ENCODE measurements around the gene HGS. TPM values are rescaled to one million over a fixed set of nuclear protein-coding genes. Genes with fewer than 3 reads are reported as not detected.

Gene HGS
- total RNA-seq, 2 experiments from 2014 or later, result 96.9 to 111 TPM

GRCh38 chr17:81690066-81690465 lies 6.3 kb downstream of the HGS start:
- intact Hi-C loops (cut with micrococcal nuclease), result no loop called here
- no peaks in the 10 kb centered on the region for H3K9me3 Mint-ChIP-seq
- no peak for DNase-seq
- H3K27me3 Mint-ChIP-seq, result no peaks in the 10 kb centered on the region
- ChIA-PET POLR2A (interaction anchor here (1.9 kb wide), 1 partner anchor 13 kb away, joined by 8 read pairs; the partner anchor contains the start of gene MRPL12), CTCF (no interaction called here)
- H3K4me1 Mint-ChIP-seq (ENCODE audit: low read depth), result peaks cover 14% of the 10 kb centered on the region
- no peak overlapping the region for H3K4me3 Mint-ChIP-seq
- peaks cover 48% of the 10 kb centered on the region for H3K36me3 Mint-ChIP-seq
- H3K27ac Mint-ChIP-seq, result no peak overlapping the region

- no peak overlapping the region for H3K27ac Mint-ChIP-seq
- H3K9me3 Mint-ChIP-seq, result no peaks in the 10 kb centered on the region
- no peak overlapping the region for H3K4me3 Mint-ChIP-seq
- POLR2A ChIA-PET, result interaction anchor here (1.9 kb wide), 1 partner anchor 12 kb away, joined by 8 read pairs; the partner anchor contains the start of gene MRPL12
- H3K36me3 Mint-ChIP-seq, result peaks cover 46% of the 10 kb centered on the region
- CTCF ChIA-PET, result no interaction called here
- intact Hi-C loops (cut with micrococcal nuclease), result no loop called here
- H3K4me1 Mint-ChIP-seq (ENCODE audit: low read depth), result peaks cover 10% of the 10 kb centered on the region
- DNase-seq, result no peak
- no peaks in the 10 kb centered on the region for H3K27me3 Mint-ChIP-seq
Measured at GRCh38 chr17:81690549-81690948, 6.7 kb downstream of the HGS start.

- Mint-ChIP-seq H3K4me1 (ENCODE audit: low read depth) (peaks cover 5% of the 10 kb centered on the region), H3K36me3 (peaks cover 45% of the 10 kb centered on the region), H3K4me3 (no peak overlapping the region), H3K27ac (no peak overlapping the region), H3K27me3 (no peaks in the 10 kb centered on the region), H3K9me3 (no peaks in the 10 kb centered on the region)
- CTCF ChIA-PET, result no interaction called here
- intact Hi-C loops (cut with micrococcal nuclease), result no loop called here
- DNase-seq, result no peak
- POLR2A ChIA-PET, result no interaction called here
Measured at GRCh38 chr17:81691196-81691595, 7.4 kb downstream of the HGS start.

- H3K27me3 Mint-ChIP-seq, result no peaks in the 10 kb centered on the region
- H3K4me3 Mint-ChIP-seq, result no peak overlapping the region
- DNase-seq, result no peak
- no peaks in the 10 kb centered on the region for H3K9me3 Mint-ChIP-seq
- peaks cover 42% of the 10 kb centered on the region for H3K36me3 Mint-ChIP-seq
- intact Hi-C loops (cut with micrococcal nuclease), result no loop called here
- CTCF ChIA-PET, result interaction anchor here (1.7 kb wide), 1 partner anchor 15 kb away, joined by 4 read pairs; no protein-coding TSS in a partner anchor
- peaks cover 3% of the 10 kb centered on the region for H3K4me1 Mint-ChIP-seq (ENCODE audit: low read depth)
- POLR2A ChIA-PET, result no interaction called here
- H3K27ac Mint-ChIP-seq, result no peak overlapping the region
Measured at GRCh38 chr17:81691608-81692007, 7.8 kb downstream of the HGS start.

- Mint-ChIP-seq H3K36me3 (peaks cover 35% of the 10 kb centered on the region), H3K27ac (no peak overlapping the region), H3K9me3 (no peaks in the 10 kb centered on the region), H3K27me3 (no peaks in the 10 kb centered on the region), H3K4me3 (no peak overlapping the region), H3K4me1 (ENCODE audit: low read depth) (peaks cover 3% of the 10 kb centered on the region)
- CTCF ChIA-PET, result interaction anchor here (1.7 kb wide), 1 partner anchor 18 kb away, joined by 4 read pairs; no protein-coding TSS in a partner anchor
- intact Hi-C loops (cut with micrococcal nuclease), result no loop called here
- POLR2A ChIA-PET, result interaction anchor here (1.3 to 1.8 kb wide), 2 partner anchors 8 to 10 kb away, joined by 3 to 7 read pairs; partner anchors contain the start of gene MRPL12
- DNase-seq, result no peak
Measured at GRCh38 chr17:81693509-81694210, 9.8 kb downstream of the HGS start.

- peaks cover 5% of the 10 kb centered on the region for H3K4me1 Mint-ChIP-seq (ENCODE audit: low read depth)
- intact Hi-C loops (cut with micrococcal nuclease), result no loop called here
- peaks cover 29% of the 10 kb centered on the region for H3K36me3 Mint-ChIP-seq
- ChIA-PET CTCF (no interaction called here), POLR2A (no interaction called here)
- no peak for DNase-seq
- H3K9me3 Mint-ChIP-seq, result no peaks in the 10 kb centered on the region
- no peak overlapping the region for H3K4me3 Mint-ChIP-seq
- no peaks in the 10 kb centered on the region for H3K27me3 Mint-ChIP-seq
- H3K27ac Mint-ChIP-seq, result no peak overlapping the region
Measured at GRCh38 chr17:81694810-81695209, 11.0 kb downstream of the HGS start.

- Mint-ChIP-seq H3K9me3 (no peaks in the 10 kb centered on the region), H3K27me3 (no peaks in the 10 kb centered on the region), H3K4me3 (no peak overlapping the region), H3K4me1 (ENCODE audit: low read depth) (peaks cover 5% of the 10 kb centered on the region), H3K27ac (no peak overlapping the region), H3K36me3 (peaks cover 25% of the 10 kb centered on the region)
- intact Hi-C loops (cut with micrococcal nuclease), result no loop called here
- ChIA-PET POLR2A (interaction anchor here (1.5 kb wide), 1 partner anchor 11 kb away, joined by 5 read pairs; no protein-coding TSS in a partner anchor), CTCF (interaction anchor here (1.0 kb wide), 1 partner anchor 9 kb away, joined by 3 read pairs; no protein-coding TSS in a partner anchor)
- DNase-seq, result no peak
Measured at GRCh38 chr17:81695211-81695610, 11.4 kb downstream of the HGS start.

- POLR2A ChIA-PET, result interaction anchor here (1.5 kb wide), 1 partner anchor 11 kb away, joined by 5 read pairs; no protein-coding TSS in a partner anchor
- peaks cover 25% of the 10 kb centered on the region for H3K36me3 Mint-ChIP-seq
Measured at GRCh38 chr17:81695801-81696200, 12.0 kb downstream of the HGS start.

GRCh38 chr17:81696218-81696941 lies 12.6 kb downstream of the HGS start:
- H3K4me1 Mint-ChIP-seq (ENCODE audit: low read depth), result peaks cover 13% of the 10 kb centered on the region
- no peak overlapping the region for H3K27ac Mint-ChIP-seq
- peaks cover 23% of the 10 kb centered on the region for H3K36me3 Mint-ChIP-seq
- no peak for DNase-seq
- H3K4me3 Mint-ChIP-seq, result no peak overlapping the region
- ChIA-PET POLR2A (interaction anchor here (1.5 kb wide), 1 partner anchor 12 kb away, joined by 5 read pairs; no protein-coding TSS in a partner anchor), CTCF (interaction anchor here (1.0 kb wide), 1 partner anchor 10 kb away, joined by 3 read pairs; no protein-coding TSS in a partner anchor)
- H3K27me3 Mint-ChIP-seq, result no peaks in the 10 kb centered on the region
- intact Hi-C loops (cut with micrococcal nuclease), result no loop called here
- no peaks in the 10 kb centered on the region for H3K9me3 Mint-ChIP-seq

More at GRCh38 chr17:81695801-81696200, 12.0 kb downstream of the HGS start:
- CTCF ChIA-PET, result interaction anchor here (1.0 kb wide), 1 partner anchor 10 kb away, joined by 3 read pairs; no protein-coding TSS in a partner anchor
- no peaks in the 10 kb centered on the region for H3K27me3 Mint-ChIP-seq
- DNase-seq, result no peak
- H3K9me3 Mint-ChIP-seq, result no peaks in the 10 kb centered on the region
- H3K27ac Mint-ChIP-seq, result no peak overlapping the region
- H3K4me3 Mint-ChIP-seq, result no peak overlapping the region
- intact Hi-C loops (cut with micrococcal nuclease), result no loop called here
- H3K4me1 Mint-ChIP-seq (ENCODE audit: low read depth), result peaks cover 7% of the 10 kb centered on the region

GRCh38 chr17:81697261-81698044 lies 13.6 kb downstream of the HGS start:
- intact Hi-C loops (cut with micrococcal nuclease), result no loop called here
- Mint-ChIP-seq H3K36me3 (peaks cover 22% of the 10 kb centered on the region), H3K4me3 (no peak overlapping the region), H3K27me3 (no peaks in the 10 kb centered on the region), H3K4me1 (ENCODE audit: low read depth) (peaks cover 22% of the 10 kb centered on the region), H3K27ac (no peak overlapping the region), H3K9me3 (no peaks in the 10 kb centered on the region)
- CTCF ChIA-PET, result no interaction called here
- POLR2A ChIA-PET, result no interaction called here
- no peak for DNase-seq

- DNase-seq, result no peak
- Mint-ChIP-seq H3K9me3 (no peaks in the 10 kb centered on the region), H3K27ac (no peak overlapping the region), H3K4me3 (no peak overlapping the region), H3K27me3 (no peaks in the 10 kb centered on the region), H3K4me1 (ENCODE audit: low read depth) (peaks cover 31% of the 10 kb centered on the region), H3K36me3 (peaks cover 33% of the 10 kb centered on the region)
- CTCF ChIA-PET, result interaction anchor here (1.2 to 1.5 kb wide), 2 partner anchors 11 to 25 kb away, joined by 3 read pairs; no protein-coding TSS in a partner anchor
- intact Hi-C loops (cut with micrococcal nuclease), result no loop called here
- POLR2A ChIA-PET, result interaction anchor here (1.6 to 5.5 kb wide), 2 partner anchors 17 to 174 kb away, joined by 3 to 54 read pairs; partner anchors contain the start of genes ARL16 and HGS
Measured at GRCh38 chr17:81700353-81701287, 16.8 kb downstream of the HGS start.

Data from activated CD4-positive, alpha-beta memory T cell treated with anti-CD3 and anti-CD28 coated beads for 36 hours (primary cell).